OCI-LY1 (cell line): Measurements from ENCODE around the gene RAE1.

Source experiments
- H2AFZ ChIP-seq: fragments of 200-600 bp; sonication (generic), shearing (Covaris generic); 2 replicates; pipeline ENCODE4 v1.6.0; 2014; ENCODE audit warnings: antibody characterized with exemption, mild to moderate bottlenecking, low read length
- H3F3A ChIP-seq: fragments of 200-600 bp; sonication (generic), shearing (Covaris generic); 2 replicates; pipeline ENCODE4 v1.6.0; 2014; ENCODE audit warnings: mild to moderate bottlenecking, antibody characterized with exemption, low read length, moderate library complexity; ENCODE audit not compliant: insufficient read depth
- H3K27ac ChIP-seq: fragments of 200-600 bp; sonication (generic); 2 replicates; pipeline ENCODE4 v1.5.1; 2014; ENCODE audit warnings: low read length, mixed run types, mild to moderate bottlenecking, low read depth; ENCODE audit not compliant: poor library complexity, severe bottlenecking
- H3K27me3 ChIP-seq: fragments of 200-600 bp; sonication (generic); 2 replicates; pipeline ENCODE4 v1.6.0; 2014; ENCODE audit warnings: antibody characterized with exemption, mild to moderate bottlenecking, low read length, moderate library complexity; ENCODE audit not compliant: insufficient read depth
- H3K36me3 ChIP-seq: fragments of 200-600 bp; sonication (generic); 2 replicates; pipeline ENCODE4 v1.6.1; 2014; ENCODE audit warnings: mild to moderate bottlenecking, antibody characterized with exemption, low read length, moderate library complexity, mixed read lengths; ENCODE audit not compliant: insufficient read depth
- H3K4me1 ChIP-seq: fragments of 200-600 bp; sonication (generic); 2 replicates; pipeline ENCODE4 v1.5.1; 2014; ENCODE audit warnings: mild to moderate bottlenecking, low read length, moderate library complexity; ENCODE audit not compliant: insufficient read depth, severe bottlenecking
- H3K4me2 ChIP-seq: fragments of 200-600 bp; sonication (generic), shearing (Covaris generic); 2 replicates; pipeline ENCODE4 v1.6.1; 2014; ENCODE audit warnings: low read length
- H3K4me3 ChIP-seq: fragments of 200-600 bp; sonication (generic); 2 replicates; pipeline ENCODE4 v1.5.1; 2014; ENCODE audit warnings: low read length, low read depth, mild to moderate bottlenecking, mixed read lengths; ENCODE audit not compliant: poor library complexity, severe bottlenecking
- H3K79me2 ChIP-seq: fragments of 200-600 bp; shearing (Covaris generic); 2 replicates; pipeline ENCODE4 v1.6.1; 2016; ENCODE audit warnings: mixed run types, low read length, mixed read lengths; ENCODE audit not compliant: insufficient read depth
- H3K9ac ChIP-seq: fragments of 200-600 bp; sonication (generic), shearing (Covaris generic); 2 replicates; pipeline ENCODE4 v1.6.1; 2014; ENCODE audit warnings: mild to moderate bottlenecking, low read length, mixed read lengths
- H3K9me2 ChIP-seq: fragments of 200-600 bp; sonication (generic), shearing (Covaris generic); 2 replicates; pipeline ENCODE4 v1.6.1; 2014; ENCODE audit warnings: low read depth, mild to moderate bottlenecking, low read length, mixed read lengths
- H3K9me3 ChIP-seq: fragments of 200-600 bp; shearing (Covaris generic); 2 replicates; pipeline ENCODE4 v1.6.1; 2014; ENCODE audit warnings: low read length, mixed read lengths
- H4K20me1 ChIP-seq: fragments of 200-600 bp; sonication (generic), shearing (Covaris generic); 2 replicates; pipeline ENCODE4 v1.6.0; 2016; ENCODE audit warnings: mild to moderate bottlenecking, low read length; ENCODE audit not compliant: insufficient read depth
- CTCF ChIP-seq: fragments of 200-600 bp; sonication (generic), shearing (Covaris generic); IDR thresholded peaks from 2 replicates; pipeline ENCODE4 v1.5.1; 2017; ENCODE audit warnings: mild to moderate bottlenecking, antibody characterized with exemption, low read length, moderate library complexity, mixed read lengths
- EZH2 ChIP-seq: fragments of 200-600 bp; sonication (generic), shearing (Covaris generic); IDR thresholded peaks from 2 replicates; pipeline ENCODE4 v1.8.0; 2017; ENCODE audit warnings: borderline replicate concordance, mixed run types, mild to moderate bottlenecking, antibody characterized with exemption, low read length, moderate library complexity, mixed read lengths

RAE1 gene

DNA sequence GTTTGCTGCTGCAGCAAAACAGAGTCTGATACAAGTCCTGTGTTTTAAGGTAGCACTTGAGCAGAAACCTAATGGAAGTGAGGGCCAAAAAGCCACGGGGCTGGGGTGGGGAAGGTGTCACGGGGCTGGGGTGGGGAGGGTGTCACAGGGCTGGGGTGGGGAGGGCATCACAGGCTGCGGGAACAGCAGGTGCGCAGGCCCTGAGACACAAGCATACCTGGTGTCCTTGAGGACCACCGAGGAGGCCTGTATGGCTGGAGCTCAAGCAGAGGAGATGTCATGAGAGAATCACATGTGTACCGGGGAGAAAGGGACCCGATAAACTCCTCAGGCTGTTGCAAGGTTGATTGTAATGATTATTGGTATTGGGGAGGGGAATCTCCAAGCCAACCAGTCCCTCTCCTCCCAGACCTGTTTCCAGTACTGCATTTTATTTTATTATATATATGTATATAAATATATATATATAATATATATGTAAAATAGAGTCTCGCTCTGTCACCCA is 35.0 kb upstream of the RAE1 start:
- peak overlapping the region; percentile 100 for H3K27ac ChIP-seq

GRCh38 chr20:57316795-57317201 is 34.3 kb upstream of the RAE1 start:
- Histone ChIP-seq H3K9me2 (no peaks in the 10 kb centered on the region), H3K4me3 (peak overlapping the region; percentile 33), H3K79me2 (no peaks in the 10 kb centered on the region), H3K4me1 (peaks cover 93% of the 10 kb centered on the region), H3K9ac (peak overlapping the region; percentile 85), H3K27me3 (no peaks in the 10 kb centered on the region), H4K20me1 (no peaks in the 10 kb centered on the region), H3F3A (peaks cover 9% of the 10 kb centered on the region; the same call in 1 of the 2 replicates), H3K27ac (peak overlapping the region; percentile 100), H3K4me2 (peak overlapping the region; percentile 62), H2AFZ (no peak overlapping the region), H3K36me3 (no peaks in the 10 kb centered on the region), H3K9me3 (no peaks in the 10 kb centered on the region)
- TF ChIP-seq EZH2, result no peak
- no peak for TF ChIP-seq CTCF

More for the DNA sequence above, 35.0 kb upstream of the RAE1 start:
- Histone ChIP-seq H3K36me3 (no peaks in the 10 kb centered on the region), H3K9me3 (no peaks in the 10 kb centered on the region), H3K9ac (peak overlapping the region; percentile 62), H3K4me1 (peaks cover 91% of the 10 kb centered on the region), H3F3A (peaks cover 9% of the 10 kb centered on the region; the same call in 1 of the 2 replicates), H2AFZ (no peak overlapping the region), H4K20me1 (no peaks in the 10 kb centered on the region), H3K79me2 (no peaks in the 10 kb centered on the region), H3K4me2 (peak overlapping the region; percentile 60), H3K27me3 (no peaks in the 10 kb centered on the region), H3K9me2 (no peaks in the 10 kb centered on the region), H3K4me3 (peak overlapping the region; percentile 12)
- TF ChIP-seq CTCF, result no peak
- TF ChIP-seq EZH2, result no peak

DNA sequence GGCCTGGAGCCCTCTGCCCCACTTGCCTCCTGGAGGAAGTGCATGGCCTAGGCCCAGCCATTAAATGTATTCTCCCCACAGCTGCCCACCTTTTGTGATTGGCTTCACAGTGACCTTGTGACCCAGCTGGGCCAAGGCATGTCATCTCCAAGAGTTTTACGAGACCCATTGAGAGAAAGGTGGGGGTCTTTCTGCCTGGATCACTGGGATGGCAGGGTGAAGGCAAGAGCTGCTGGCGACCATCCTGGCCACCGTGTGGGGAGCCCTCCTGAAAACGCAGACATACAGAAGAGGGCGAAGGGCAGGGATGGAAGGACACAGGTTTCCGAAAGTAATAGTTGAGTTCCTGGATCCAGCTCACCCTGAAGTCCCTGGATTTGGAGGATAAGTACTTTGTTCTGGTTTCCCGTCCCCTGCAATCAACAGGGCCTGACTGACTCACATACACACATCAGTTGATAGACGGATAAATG is 33.7 kb upstream of the RAE1 start:
- Histone ChIP-seq H3K79me2 (no peaks in the 10 kb centered on the region), H3K4me1 (peaks cover 98% of the 10 kb centered on the region), H2AFZ (no peak overlapping the region), H4K20me1 (no peaks in the 10 kb centered on the region), H3F3A (peaks cover 9% of the 10 kb centered on the region; the same call in 1 of the 2 replicates), H3K4me2 (peak overlapping the region; percentile 62), H3K27me3 (no peaks in the 10 kb centered on the region), H3K9me2 (no peaks in the 10 kb centered on the region), H3K9me3 (no peaks in the 10 kb centered on the region), H3K27ac (peak overlapping the region; percentile 100), H3K9ac (peak overlapping the region; percentile 85), H3K36me3 (no peaks in the 10 kb centered on the region), H3K4me3 (peak overlapping the region; percentile 33)
- TF ChIP-seq CTCF, result no peak
- TF ChIP-seq EZH2, result no peak
